Esophagus muscularis mucosa (tissue), 4 donors: ENCODE measurements around the gene HBZ.

ENCODE experiments used
- EP300 ChIP-seq: sonication (generic); formaldehyde crosslinking; IDR thresholded peaks from one replicate; pipeline ENCODE4 v1.6.1; 2017; ENCODE audit warnings: antibody characterized with exemption
- POLR2A ChIP-seq: fragments of 450-650 bp; IDR thresholded peaks from one replicate; pipeline ENCODE4 v1.6.1; 2017; ENCODE audit warnings: antibody characterized with exemption, moderate library complexity, mild to moderate bottlenecking, low read depth
- TF ChIP-seq, protein P1 (sequence below), 3 experiments: fragments of 200-600 bp in 2 of 3; fragments of 450-650 bp in 1 of 3; sonication (generic) in 2 of 3; IDR thresholded peaks; one replicate each; pipeline ENCODE4 v1.5.1; 2017 to 2019; ENCODE audit warnings: antibody characterized with exemption in 3 of 3, mild to moderate bottlenecking in 2 of 3, moderate library complexity in 1 of 3

DNA sequence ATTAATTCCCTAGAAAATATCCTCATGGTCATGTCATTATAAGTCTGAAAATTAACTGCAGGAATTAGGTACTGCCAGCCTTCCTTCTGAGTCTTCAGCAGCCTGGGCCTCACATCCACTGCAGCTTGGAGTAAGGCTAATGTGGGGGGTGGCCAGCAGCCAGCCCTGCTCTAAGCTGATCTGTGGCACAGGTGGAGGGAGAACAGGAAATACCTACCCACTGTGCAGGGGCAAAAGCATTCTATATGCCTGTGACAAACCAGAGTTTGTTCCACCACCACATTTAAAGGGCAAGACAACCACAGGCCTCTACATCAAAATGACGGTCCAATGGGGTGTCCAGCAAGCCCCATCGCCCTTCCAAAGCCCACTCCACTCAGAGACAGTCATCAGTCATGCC lies 23.4 kb upstream of the HBZ start:
- TF ChIP-seq, protein P1, sequence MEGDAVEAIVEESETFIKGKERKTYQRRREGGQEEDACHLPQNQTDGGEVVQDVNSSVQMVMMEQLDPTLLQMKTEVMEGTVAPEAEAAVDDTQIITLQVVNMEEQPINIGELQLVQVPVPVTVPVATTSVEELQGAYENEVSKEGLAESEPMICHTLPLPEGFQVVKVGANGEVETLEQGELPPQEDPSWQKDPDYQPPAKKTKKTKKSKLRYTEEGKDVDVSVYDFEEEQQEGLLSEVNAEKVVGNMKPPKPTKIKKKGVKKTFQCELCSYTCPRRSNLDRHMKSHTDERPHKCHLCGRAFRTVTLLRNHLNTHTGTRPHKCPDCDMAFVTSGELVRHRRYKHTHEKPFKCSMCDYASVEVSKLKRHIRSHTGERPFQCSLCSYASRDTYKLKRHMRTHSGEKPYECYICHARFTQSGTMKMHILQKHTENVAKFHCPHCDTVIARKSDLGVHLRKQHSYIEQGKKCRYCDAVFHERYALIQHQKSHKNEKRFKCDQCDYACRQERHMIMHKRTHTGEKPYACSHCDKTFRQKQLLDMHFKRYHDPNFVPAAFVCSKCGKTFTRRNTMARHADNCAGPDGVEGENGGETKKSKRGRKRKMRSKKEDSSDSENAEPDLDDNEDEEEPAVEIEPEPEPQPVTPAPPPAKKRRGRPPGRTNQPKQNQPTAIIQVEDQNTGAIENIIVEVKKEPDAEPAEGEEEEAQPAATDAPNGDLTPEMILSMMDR (IDR thresholded peaks at IDR 0.05), result no peak
- TF ChIP-seq EP300 (no peak), POLR2A (no peak)
